Fibroblast of lung (primary cell): ENCODE results near the gene RIC8B.

Source experiments
- EZH2 ChIP-seq: IDR thresholded peaks from 2 replicates; pipeline ENCODE4 v1.5.1; 2012; ENCODE audit warnings: low read length, control low read depth, mild to moderate bottlenecking; ENCODE audit errors: missing control alignments
- TF ChIP-seq, protein P1 (sequence below), 2 donors: IDR thresholded peaks in 1 of 2; conservative IDR thresholded peaks in 1 of 2; 1 replicate in 1 of 2; 2 replicates in 1 of 2; pipeline ENCODE4 v1.5.1; 2011 to 2012; ENCODE audit warnings: low read length in 2 of 2, control low read depth in 1 of 2, inconsistent platforms in 1 of 2, low read depth in 1 of 2, mild to moderate bottlenecking in 1 of 2

DNA sequence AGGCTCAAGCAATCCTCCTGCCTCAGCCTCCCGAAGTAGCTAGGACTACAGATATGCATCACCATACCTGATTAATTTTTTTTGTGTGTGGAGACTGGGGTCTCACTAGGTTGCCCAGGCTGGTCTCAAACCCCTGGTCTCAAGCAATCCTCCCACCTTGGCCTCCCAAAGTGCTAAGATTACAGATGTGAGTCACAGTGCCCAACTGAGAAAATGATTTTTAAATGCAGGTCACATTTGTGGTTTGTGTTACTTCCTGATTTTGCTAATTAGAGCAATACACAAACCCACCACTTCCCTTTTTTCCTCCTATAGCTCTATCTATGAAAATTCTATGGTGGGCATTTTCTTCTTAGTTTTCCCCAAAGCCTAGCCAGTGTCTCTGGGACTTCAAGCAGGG lies 135.7 kb downstream of the RIC8B start:
- TF ChIP-seq, protein P1, sequence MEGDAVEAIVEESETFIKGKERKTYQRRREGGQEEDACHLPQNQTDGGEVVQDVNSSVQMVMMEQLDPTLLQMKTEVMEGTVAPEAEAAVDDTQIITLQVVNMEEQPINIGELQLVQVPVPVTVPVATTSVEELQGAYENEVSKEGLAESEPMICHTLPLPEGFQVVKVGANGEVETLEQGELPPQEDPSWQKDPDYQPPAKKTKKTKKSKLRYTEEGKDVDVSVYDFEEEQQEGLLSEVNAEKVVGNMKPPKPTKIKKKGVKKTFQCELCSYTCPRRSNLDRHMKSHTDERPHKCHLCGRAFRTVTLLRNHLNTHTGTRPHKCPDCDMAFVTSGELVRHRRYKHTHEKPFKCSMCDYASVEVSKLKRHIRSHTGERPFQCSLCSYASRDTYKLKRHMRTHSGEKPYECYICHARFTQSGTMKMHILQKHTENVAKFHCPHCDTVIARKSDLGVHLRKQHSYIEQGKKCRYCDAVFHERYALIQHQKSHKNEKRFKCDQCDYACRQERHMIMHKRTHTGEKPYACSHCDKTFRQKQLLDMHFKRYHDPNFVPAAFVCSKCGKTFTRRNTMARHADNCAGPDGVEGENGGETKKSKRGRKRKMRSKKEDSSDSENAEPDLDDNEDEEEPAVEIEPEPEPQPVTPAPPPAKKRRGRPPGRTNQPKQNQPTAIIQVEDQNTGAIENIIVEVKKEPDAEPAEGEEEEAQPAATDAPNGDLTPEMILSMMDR (conservative IDR thresholded peaks at IDR 0.05 in 1 of 2, IDR thresholded peaks at IDR 0.05 in 1 of 2; ENCODE audit: low read depth in 1 of 2, low read length in 2 of 2): no peak
- no peak for TF ChIP-seq EZH2
